ENCODE data around the gene PRIMPOL.

DNA sequence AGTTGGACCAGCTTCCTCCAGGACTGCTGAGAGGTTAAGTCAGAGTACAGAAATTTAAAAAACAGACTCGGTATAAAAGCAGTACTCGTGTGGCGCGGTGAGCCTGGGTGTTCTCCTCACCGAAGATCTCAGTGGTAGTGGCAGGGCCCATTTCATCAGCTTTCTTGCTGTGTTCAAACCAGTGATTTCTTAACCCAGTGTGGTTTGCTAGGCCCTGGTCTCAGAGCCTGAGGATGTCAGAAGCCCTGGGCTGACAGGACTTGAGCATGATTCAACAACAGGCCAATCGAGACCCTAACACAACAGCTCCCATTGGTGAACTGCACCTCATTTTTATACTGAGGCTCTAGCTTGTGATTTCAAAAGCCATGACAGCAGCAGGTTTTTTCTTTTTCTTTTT lies 23.2 kb downstream of the PRIMPOL start:
- TF ChIP-seq, protein P1, sequence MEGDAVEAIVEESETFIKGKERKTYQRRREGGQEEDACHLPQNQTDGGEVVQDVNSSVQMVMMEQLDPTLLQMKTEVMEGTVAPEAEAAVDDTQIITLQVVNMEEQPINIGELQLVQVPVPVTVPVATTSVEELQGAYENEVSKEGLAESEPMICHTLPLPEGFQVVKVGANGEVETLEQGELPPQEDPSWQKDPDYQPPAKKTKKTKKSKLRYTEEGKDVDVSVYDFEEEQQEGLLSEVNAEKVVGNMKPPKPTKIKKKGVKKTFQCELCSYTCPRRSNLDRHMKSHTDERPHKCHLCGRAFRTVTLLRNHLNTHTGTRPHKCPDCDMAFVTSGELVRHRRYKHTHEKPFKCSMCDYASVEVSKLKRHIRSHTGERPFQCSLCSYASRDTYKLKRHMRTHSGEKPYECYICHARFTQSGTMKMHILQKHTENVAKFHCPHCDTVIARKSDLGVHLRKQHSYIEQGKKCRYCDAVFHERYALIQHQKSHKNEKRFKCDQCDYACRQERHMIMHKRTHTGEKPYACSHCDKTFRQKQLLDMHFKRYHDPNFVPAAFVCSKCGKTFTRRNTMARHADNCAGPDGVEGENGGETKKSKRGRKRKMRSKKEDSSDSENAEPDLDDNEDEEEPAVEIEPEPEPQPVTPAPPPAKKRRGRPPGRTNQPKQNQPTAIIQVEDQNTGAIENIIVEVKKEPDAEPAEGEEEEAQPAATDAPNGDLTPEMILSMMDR (IDR thresholded peaks at IDR 0.05; ENCODE audit: low read depth, low read length) = no peak
- TF ChIP-seq EZH2phosphoT487 (IDR thresholded peaks at IDR 0.05; ENCODE audit: low read depth) = no peak
